NT2/D1 (cell line): ENCODE data around the gene LPCAT2.
A peak's percentile ranks its signal among the peaks of the same experiment; 100 is the strongest.
"Not testable (repeated sequence)": the region's sequence is repeated elsewhere in the genome, so short reads cannot be mapped to it uniquely, and the experiment has no call there.

Source experiments
- DNase-seq: peaks from one replicate; pipeline ENCODE4 v3.0.0-alpha.2; 2011; ENCODE audit warnings: low read depth, low spot score
- H3K27me3 ChIP-seq: 2 replicates; pipeline ENCODE4 v1.6.0; 2011; ENCODE audit warnings: mild to moderate bottlenecking; ENCODE audit not compliant: insufficient read length, insufficient read depth
- H3K36me3 ChIP-seq: 2 replicates; pipeline ENCODE4 v1.6.1; 2011; ENCODE audit warnings: mild to moderate bottlenecking, low read length, mixed read lengths; ENCODE audit not compliant: insufficient read depth, insufficient read length
- H3K4me1 ChIP-seq: 2 replicates; pipeline ENCODE4 v1.5.1; 2011; ENCODE audit not compliant: insufficient read depth, insufficient read length
- H3K4me3 ChIP-seq: 2 replicates; pipeline ENCODE4 v1.5.1; 2011; ENCODE audit warnings: low read depth; ENCODE audit not compliant: insufficient read length
- H3K9ac ChIP-seq: 2 replicates; pipeline ENCODE4 v1.6.0; 2011; ENCODE audit warnings: low read depth; ENCODE audit not compliant: insufficient read length
- H3K9me3 ChIP-seq: 2 replicates; pipeline ENCODE4 v1.5.1; 2011; ENCODE audit warnings: mild to moderate bottlenecking, low read length; ENCODE audit not compliant: insufficient read depth
- SUZ12 ChIP-seq: IDR thresholded peaks from 2 replicates; pipeline ENCODE4 v1.6.1; 2011; ENCODE audit not compliant: insufficient read length, insufficient read depth; ENCODE audit errors: extremely low read depth
- YY1 ChIP-seq: IDR thresholded peaks from 2 replicates; pipeline ENCODE4 v1.6.1; 2011; ENCODE audit not compliant: insufficient read length, insufficient read depth
- ZNF274 ChIP-seq: IDR thresholded peaks from 2 replicates; pipeline ENCODE4 v1.6.1; 2011; ENCODE audit warnings: mild to moderate bottlenecking, low read depth, low read length

The LPCAT2 gene

GRCh38 chr16:55615071-55615470 lies 106.2 kb downstream of the LPCAT2 start:
- no peaks in the 10 kb centered on the region for H3K27me3 ChIP-seq
- H3K4me3 ChIP-seq, result no peak overlapping the region
- H3K4me1 ChIP-seq, result no peaks in the 10 kb centered on the region
- TF ChIP-seq SUZ12, result no peak
- no peak for TF ChIP-seq ZNF274
- TF ChIP-seq YY1, result no peak
- H3K9ac ChIP-seq, result no peak overlapping the region
- no peak for DNase-seq
- H3K36me3 ChIP-seq, result no peaks in the 10 kb centered on the region
- H3K9me3 ChIP-seq, result peaks cover 14% of the 10 kb centered on the region; the same call in 1 of the 2 replicates

- not testable (repeated sequence) for H3K9ac ChIP-seq, H3K4me1 ChIP-seq, DNase-seq, H3K4me3 ChIP-seq, H3K36me3 ChIP-seq, H3K27me3 ChIP-seq
- peaks cover 14% of the 10 kb centered on the region; the same call in 1 of the 2 replicates for H3K9me3 ChIP-seq
Observed at GRCh38 chr16:55615670-55616069, 106.8 kb downstream of the LPCAT2 start.

- Histone ChIP-seq H3K36me3 (no peaks in the 10 kb centered on the region), H3K9me3 (0 out of 2 replicates have a peak, but pooled peaks cover 4% of the 10 kb centered on the region), H3K9ac (no peak overlapping the region), H3K4me1 (peaks cover 6% of the 10 kb centered on the region), H3K4me3 (no peak overlapping the region), H3K27me3 (peaks cover 6% of the 10 kb centered on the region)
- no peak for DNase-seq
- TF ChIP-seq ZNF274 (no peak), YY1 (no peak), SUZ12 (no peak)
Observed at GRCh38 chr16:55621771-55622170, 112.9 kb downstream of the LPCAT2 start.

- no peak overlapping the region for H3K4me3 ChIP-seq
- 0 out of 2 replicates have a peak, but pooled peaks cover 4% of the 10 kb centered on the region for H3K9me3 ChIP-seq
- peaks cover 6% of the 10 kb centered on the region for H3K4me1 ChIP-seq
- TF ChIP-seq SUZ12 (no peak), YY1 (no peak), ZNF274 (no peak)
- no peaks in the 10 kb centered on the region for H3K36me3 ChIP-seq
- peaks cover 6% of the 10 kb centered on the region for H3K27me3 ChIP-seq
- DNase-seq, result no peak
- H3K9ac ChIP-seq, result no peak overlapping the region
Observed at GRCh38 chr16:55622272-55622671, 113.4 kb downstream of the LPCAT2 start.

GRCh38 chr16:55622930-55623561 lies 114.2 kb downstream of the LPCAT2 start:
- H3K4me1 ChIP-seq, result peaks cover 6% of the 10 kb centered on the region
- H3K27me3 ChIP-seq, result peaks cover 6% of the 10 kb centered on the region
- no peak overlapping the region for H3K4me3 ChIP-seq
- DNase-seq, result peak; percentile 62
- no peak overlapping the region for H3K9ac ChIP-seq
- 0 out of 2 replicates have a peak, but pooled peaks cover 4% of the 10 kb centered on the region for H3K9me3 ChIP-seq
- no peaks in the 10 kb centered on the region for H3K36me3 ChIP-seq
- no peak for TF ChIP-seq ZNF274
- no peak for TF ChIP-seq SUZ12
- TF ChIP-seq YY1, result no peak

GRCh38 chr16:55623640-55624039 lies 114.8 kb downstream of the LPCAT2 start:
- Histone ChIP-seq H3K4me3 (no peak overlapping the region), H3K27me3 (peaks cover 6% of the 10 kb centered on the region), H3K4me1 (peaks cover 8% of the 10 kb centered on the region), H3K36me3 (no peaks in the 10 kb centered on the region), H3K9ac (no peak overlapping the region), H3K9me3 (peaks cover 10% of the 10 kb centered on the region; the same call in 1 of the 2 replicates)
- DNase-seq, result no peak
- TF ChIP-seq ZNF274 (no peak), SUZ12 (no peak), YY1 (no peak)

- Histone ChIP-seq H3K4me1 (peaks cover 8% of the 10 kb centered on the region), H3K4me3 (no peak overlapping the region), H3K9ac (no peak overlapping the region), H3K36me3 (no peaks in the 10 kb centered on the region), H3K27me3 (peaks cover 6% of the 10 kb centered on the region), H3K9me3 (peaks cover 20% of the 10 kb centered on the region; the same call in 1 of the 2 replicates)
- no peak for DNase-seq
- TF ChIP-seq YY1, result no peak
- no peak for TF ChIP-seq ZNF274
- no peak for TF ChIP-seq SUZ12
Observed at GRCh38 chr16:55624696-55625095, 115.8 kb downstream of the LPCAT2 start.

- no peak for TF ChIP-seq SUZ12
- TF ChIP-seq YY1, result no peak
- TF ChIP-seq ZNF274, result no peak
- H3K4me1 ChIP-seq, result peaks cover 8% of the 10 kb centered on the region
- no peaks in the 10 kb centered on the region for H3K36me3 ChIP-seq
- no peak overlapping the region for H3K9ac ChIP-seq
- H3K9me3 ChIP-seq, result peaks cover 27% of the 10 kb centered on the region; the same call in 1 of the 2 replicates
- no peak for DNase-seq
- peaks cover 6% of the 10 kb centered on the region for H3K27me3 ChIP-seq
- no peak overlapping the region for H3K4me3 ChIP-seq
Observed at GRCh38 chr16:55625843-55626242, 117.0 kb downstream of the LPCAT2 start.
